Osteoblast (primary cell): Measurements from ENCODE around the gene LSM7. TPM values are rescaled to one million over a fixed set of nuclear protein-coding genes. Genes with fewer than 3 reads are reported as not detected.
A peak's percentile ranks its signal among the peaks of the same experiment; 100 is the strongest.

Experiments used
- DNase-seq: peaks from one replicate; pipeline ENCODE4 v3.0.0; 2011; ENCODE audit warnings: low spot score, mixed read lengths; ENCODE audit not compliant: insufficient read length; ENCODE audit errors: missing footprints
- H2AFZ ChIP-seq: 2 replicates; pipeline ENCODE4 v1.6.0; 2011; ENCODE audit warnings: mild to moderate bottlenecking, low read length
- H3K27ac ChIP-seq: 2 replicates; pipeline ENCODE4 v1.5.1; 2011; ENCODE audit warnings: mild to moderate bottlenecking, low read depth, low read length, moderate library complexity
- H3K27me3 ChIP-seq: 2 replicates; pipeline ENCODE4 v1.6.0; 2012; ENCODE audit warnings: mild to moderate bottlenecking, control low read depth, inconsistent platforms, low read length, moderate library complexity; ENCODE audit not compliant: insufficient read depth
- H3K36me3 ChIP-seq: 2 replicates; pipeline ENCODE4 v1.5.1; 2011; ENCODE audit warnings: mild to moderate bottlenecking, low read length, control low read depth, moderate library complexity; ENCODE audit not compliant: insufficient read depth
- H3K4me1 ChIP-seq: 2 replicates; pipeline ENCODE4 v1.5.1; 2011; ENCODE audit warnings: mild to moderate bottlenecking, low read length, control low read depth, moderate library complexity; ENCODE audit not compliant: insufficient read depth
- H3K4me2 ChIP-seq: 2 replicates; pipeline ENCODE4 v1.6.0; 2011; ENCODE audit warnings: mild to moderate bottlenecking, low read length; ENCODE audit not compliant: insufficient read depth
- H3K4me3 ChIP-seq: fragments of 200-600 bp; sonication (generic); 3 replicates; pipeline ENCODE4 v1.5.1; 2012; ENCODE audit warnings: mild to moderate bottlenecking, low read length, inconsistent platforms; ENCODE audit not compliant: insufficient read depth
- H3K79me2 ChIP-seq: 2 replicates; pipeline ENCODE4 v1.6.0; 2012; ENCODE audit warnings: mild to moderate bottlenecking, low read length, control low read depth, inconsistent platforms; ENCODE audit not compliant: insufficient read depth
- H3K9me3 ChIP-seq: 2 replicates; pipeline ENCODE4 v1.5.1; 2011; ENCODE audit warnings: low read depth, low read length, control low read depth
- H4K20me1 ChIP-seq: 2 replicates; pipeline ENCODE4 v1.6.0; 2012; ENCODE audit warnings: mild to moderate bottlenecking, low read length, control low read depth; ENCODE audit not compliant: insufficient read depth
- CTCF ChIP-seq: IDR thresholded peaks from 2 replicates; pipeline ENCODE4 v1.5.1; 2011; ENCODE audit warnings: mild to moderate bottlenecking, low read depth, low read length, moderate library complexity; ENCODE audit errors: extremely low read depth
- total RNA-seq: library from RNA; depleted of rRNA; stranded (reverse); fragments of >200 nt; gene quantifications from 2 replicates; pipeline ENCODE4 v1.2.3, GENCODE V29; 2012

The LSM7 gene
- total RNA-seq, 1 donor = 57.9 TPM

DNA sequence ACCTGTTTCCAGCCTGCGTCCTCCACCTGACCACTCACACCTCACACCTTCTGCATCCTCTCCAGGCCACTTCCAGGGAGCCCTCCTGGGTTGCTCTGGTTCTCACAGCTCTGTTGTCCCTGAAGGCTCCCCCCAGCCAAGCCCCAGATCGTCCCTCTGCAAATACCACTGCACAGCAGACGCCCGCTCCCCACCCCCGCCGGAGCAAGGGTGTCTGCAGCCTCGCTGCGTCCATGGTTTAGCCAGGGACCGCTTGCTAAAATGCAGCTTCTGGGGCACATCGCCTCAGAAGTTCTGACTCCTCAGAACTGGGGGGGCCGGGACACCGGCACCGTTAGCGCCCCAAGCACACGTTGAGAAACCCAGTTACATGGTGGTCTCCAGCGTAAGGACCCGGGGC is 21.4 kb downstream of the LSM7 start:
- no peaks in the 10 kb centered on the region for H3K9me3 ChIP-seq
- H4K20me1 ChIP-seq = peaks cover 17% of the 10 kb centered on the region
- TF ChIP-seq CTCF = no peak
- no peaks in the 10 kb centered on the region for H3K79me2 ChIP-seq
- H2AFZ ChIP-seq = no peak overlapping the region
- peaks cover 50% of the 10 kb centered on the region for H3K27me3 ChIP-seq
- DNase-seq = no peak
- H3K4me1 ChIP-seq = peaks cover 8% of the 10 kb centered on the region
- no peak overlapping the region for H3K27ac ChIP-seq
- no peaks in the 10 kb centered on the region for H3K36me3 ChIP-seq
- H3K4me3 ChIP-seq = no peak overlapping the region
- no peak overlapping the region for H3K4me2 ChIP-seq

DNA sequence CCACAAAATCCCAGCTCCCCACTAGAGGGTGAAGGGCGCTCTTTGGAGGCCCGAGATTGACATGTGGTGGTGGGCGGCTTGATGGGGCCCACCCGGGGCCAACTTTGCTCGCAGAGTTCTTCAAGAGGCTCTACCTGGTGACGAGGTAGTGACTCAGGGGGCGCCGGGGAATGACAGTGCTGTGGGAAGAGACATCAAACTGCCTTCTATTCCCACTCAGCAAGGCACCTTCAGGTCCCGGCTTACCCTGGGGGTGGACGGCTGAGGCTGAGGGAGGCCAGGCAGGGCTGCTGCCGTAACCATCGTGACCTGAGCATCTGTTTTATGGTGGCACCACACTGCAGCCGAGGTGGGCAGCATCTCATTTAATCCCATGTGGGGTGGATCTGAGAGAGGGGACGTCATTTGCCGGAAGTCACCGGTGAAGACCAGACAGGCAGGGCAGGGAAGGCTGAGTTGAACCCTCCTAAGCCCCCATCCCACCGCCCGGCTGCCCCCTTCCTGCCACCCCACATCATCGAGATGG is 22.0 kb downstream of the LSM7 start:
- peaks cover 17% of the 10 kb centered on the region for H4K20me1 ChIP-seq
- H3K36me3 ChIP-seq = no peaks in the 10 kb centered on the region
- no peaks in the 10 kb centered on the region for H3K9me3 ChIP-seq
- no peak overlapping the region for H2AFZ ChIP-seq
- H3K4me3 ChIP-seq = no peak overlapping the region
- no peak overlapping the region for H3K4me2 ChIP-seq
- no peak for TF ChIP-seq CTCF
- DNase-seq = no peak
- no peak overlapping the region for H3K27ac ChIP-seq
- H3K4me1 ChIP-seq = peaks cover 8% of the 10 kb centered on the region
- H3K27me3 ChIP-seq = peaks cover 51% of the 10 kb centered on the region
- no peaks in the 10 kb centered on the region for H3K79me2 ChIP-seq

DNA sequence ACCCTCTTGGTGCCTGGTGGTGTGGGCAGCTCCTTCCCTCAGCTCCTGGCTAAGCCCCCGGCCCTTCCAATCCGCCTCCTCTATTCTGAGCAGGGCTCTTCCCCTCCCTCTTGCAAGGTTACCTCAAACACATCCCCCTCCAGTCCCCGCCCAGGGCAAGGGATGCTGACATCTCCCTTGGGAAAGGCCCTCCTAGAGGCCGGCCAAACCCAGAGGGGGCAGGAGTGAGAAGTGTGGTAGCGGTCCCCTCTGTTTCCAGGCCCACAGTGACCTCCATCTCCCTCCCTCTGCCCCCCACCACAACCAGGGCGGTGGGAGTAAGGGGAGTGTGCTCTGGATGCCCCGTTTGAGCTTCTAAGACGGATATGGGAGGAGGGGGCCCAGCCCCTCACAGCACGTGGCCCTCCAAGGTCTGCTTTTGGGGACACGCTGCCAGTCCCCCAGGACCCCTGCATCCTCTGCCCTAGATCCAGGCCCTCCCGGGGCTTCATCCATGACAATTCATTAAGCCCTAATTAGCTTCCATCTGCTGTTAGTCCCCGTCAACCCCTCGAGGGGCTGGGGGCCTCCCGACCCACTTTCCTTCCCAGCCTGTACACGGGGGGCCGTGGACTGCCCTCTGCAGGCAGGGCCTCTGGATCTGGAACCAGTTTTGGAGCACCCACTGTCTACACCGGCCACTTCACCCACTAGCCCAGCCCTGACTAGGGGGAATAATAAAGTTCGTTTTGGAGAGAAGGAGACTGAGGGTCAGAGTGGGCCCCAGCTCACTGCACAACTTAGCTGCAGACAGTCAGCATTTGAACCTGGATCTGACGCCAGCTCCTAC is 22.7 kb downstream of the LSM7 start:
- peak; percentile 85 for DNase-seq
- Histone ChIP-seq H3K27ac (no peak overlapping the region), H3K4me2 (no peak overlapping the region), H3K4me3 (no peak overlapping the region), H3K27me3 (peaks cover 51% of the 10 kb centered on the region), H3K4me1 (peaks cover 8% of the 10 kb centered on the region), H3K36me3 (no peaks in the 10 kb centered on the region), H3K79me2 (no peaks in the 10 kb centered on the region), H4K20me1 (peaks cover 17% of the 10 kb centered on the region), H3K9me3 (no peaks in the 10 kb centered on the region), H2AFZ (no peak overlapping the region)
- no peak for TF ChIP-seq CTCF

- no peak overlapping the region for H3K4me2 ChIP-seq
- DNase-seq = peak; percentile 76
- peaks cover 39% of the 10 kb centered on the region for H3K27me3 ChIP-seq
- no peaks in the 10 kb centered on the region for H3K79me2 ChIP-seq
- no peaks in the 10 kb centered on the region for H3K4me1 ChIP-seq
- H3K4me3 ChIP-seq = no peak overlapping the region
- no peak overlapping the region for H3K27ac ChIP-seq
- H2AFZ ChIP-seq = no peak overlapping the region
- no peak for TF ChIP-seq CTCF
- peaks cover 14% of the 10 kb centered on the region for H4K20me1 ChIP-seq
- H3K36me3 ChIP-seq = no peaks in the 10 kb centered on the region
- H3K9me3 ChIP-seq = no peaks in the 10 kb centered on the region
These were observed 25.1 kb downstream of the LSM7 start for GRCh38 chr19:2303211-2303798.
